Right lobe of liver (tissue), 6 donors: ENCODE results near the gene PROC. TPM values are rescaled to one million over a fixed set of nuclear protein-coding genes. Genes with fewer than 3 reads are reported as not detected.

ENCODE experiments used
- ATAC-seq, 4 donors: fragments of 200-7000 bp; cut with Tn5 transposase; one replicate each; pipeline ENCODE4 v1.9.1; 2020; ENCODE audit warnings: mild to moderate bottlenecking in 4 of 4, moderate library complexity in 4 of 4
- DNase-seq, 3 donors: peaks; one replicate each; pipeline ENCODE4 v3.0.0-alpha.2; 2020
- H3K27ac ChIP-seq, 3 donors: fragments of 200-600 bp; one replicate each; pipeline ENCODE4 v1.8.0; 2022
- H3K27me3 ChIP-seq, 2 donors: fragments of 200-600 bp; one replicate each; pipeline ENCODE4 v1.8.0; 2022
- H3K36me3 ChIP-seq, 4 donors: fragments of 200-600 bp; sonication (generic) in 1 of 4; one replicate each; pipeline versions ENCODE4 v1.5.1 to v1.8.0; 2017 to 2022; ENCODE audit warnings: control low read depth in 1 of 4
- H3K4me1 ChIP-seq, 4 donors: fragments of 200-600 bp; sonication (generic) in 1 of 4; one replicate each; pipeline versions ENCODE4 v1.5.1 to v1.8.0; 2017 to 2022; ENCODE audit warnings: control low read depth in 1 of 4
- H3K4me3 ChIP-seq, 3 donors: fragments of 200-600 bp; one replicate each; pipeline ENCODE4 v1.8.0; 2022
- H3K9me3 ChIP-seq, 4 donors: fragments of 200-600 bp; sonication (generic) in 1 of 4; one replicate each; pipeline versions ENCODE4 v1.5.1 to v1.8.0; 2017 to 2022; ENCODE audit warnings: control low read depth in 1 of 4
- CTCF ChIP-seq, 4 donors: fragments of 200-600 bp in 3 of 4; fragments of 450-650 bp in 1 of 4; IDR thresholded peaks; one replicate each; pipeline versions ENCODE4 v1.5.1 to v1.8.0; 2016 to 2022; ENCODE audit warnings: antibody characterized with exemption in 4 of 4, mild to moderate bottlenecking in 2 of 4
- POLR2A ChIP-seq: fragments of 450-650 bp; IDR thresholded peaks from one replicate; pipeline ENCODE4 v1.6.1; 2017; ENCODE audit warnings: antibody characterized with exemption, mild to moderate bottlenecking
- WGBS: methylation state at CpG from one replicate; pipeline ENCODE4 v1.1.6; 2018; ENCODE audit warnings: low coverage, low lambda C conversion rate; ENCODE audit not compliant: insufficient coverage; ENCODE audit errors: missing lambda C conversion rate; 5-methylcytosine and 5-hydroxymethylcytosine counted together
- intact Hi-C, 2 donors: fragments of 100-400 bp; cut with DNase I; formaldehyde crosslinking; loops; one replicate each; pipeline versions ENCODE4 v1.11.2 to v1.14.1; 2022
- total RNA-seq, 6 experiments: library from RNA; depleted of rRNA in 2 of 6; stranded (reverse); fragments of >200 nt in 2 of 6; fragmentation: NEBNext Ultra II Directional in 3 of 6; extraction: Animal tissue kit (Norgen Biotek cat#: 25700) in 3 of 6; gene quantifications; one replicate each; pipeline versions ENCODE4 v1.1.0 to v1.2.4, GENCODE V29; 2016 to 2023
- donor health status: DM: no; HTN: yes; CAD: no.
- donor health status: DM: no; HTN: no; CAD: no.
- donor health status: DM: no; HTN: no; CAD: no.
- donor health status: DM: no; HTN: yes; CAD: no.
- donor health status: DM: no; HTN: yes; CAD: no.

PROC gene
- total RNA-seq, 6 experiments from 2014 or later, result 224 to 447 (median 319) TPM

GRCh38 chr2:127387655-127388422, 30.4 kb upstream of the PROC start, which contains the start of gene MAP3K2:
Gene MAP3K2, minus strand, starts transcription at chr2:127387975. Its CDS starts 44,846 bp downstream, at chr2:127343129.
- H3K4me1 ChIP-seq, result peaks cover 0 to 40% (median 8%) of the 10 kb centered on the region in 4 donors
- H3K9me3 ChIP-seq, result no peaks in the 10 kb centered on the region
- H3K27ac ChIP-seq, result peak within 1 kb of the TSS; percentile 99 to 100 (median 100)
- 3% methylated on average over 12 of the region's 100 CpGs for WGBS
- ATAC-seq (peak; percentile 85 to 96 (median 90)), DNase-seq (peak; percentile 96 to 97 (median 96))
- no peaks in the 10 kb centered on the region for H3K27me3 ChIP-seq
- TF ChIP-seq POLR2A (peak; percentile 96), CTCF (IDR thresholded peaks at IDR 0.05) (peak in 1 of 4 donors; percentile 4)
- H3K4me3 ChIP-seq, result peak within 1 kb of the TSS; percentile 80 to 91 (median 89)
- intact Hi-C loops, result no loop called here
- no peaks in the 10 kb centered on the region for H3K36me3 ChIP-seq

- no peaks in the 10 kb centered on the region for H3K36me3 ChIP-seq
- intact Hi-C loops, result no loop called here
Measured at GRCh38 chr2:127388423-127389164, 29.6 kb upstream of the PROC start.

GRCh38 chr2:127389778-127390435, 28.3 kb upstream of the PROC start:
- no peaks in the 10 kb centered on the region for H3K27me3 ChIP-seq
- DNase-seq (no peak), ATAC-seq (no peak)
- intact Hi-C loops, result no loop called here
- no peak for TF ChIP-seq CTCF (IDR thresholded peaks at IDR 0.05)
- TF ChIP-seq POLR2A, result no peak
- H3K36me3 ChIP-seq, result no peaks in the 10 kb centered on the region
- H3K4me1 ChIP-seq, result peaks cover 0 to 23% (median 8%) of the 10 kb centered on the region in 4 donors
- no peak overlapping the region for H3K4me3 ChIP-seq
- H3K27ac ChIP-seq, result no peak overlapping the region
- H3K9me3 ChIP-seq, result no peaks in the 10 kb centered on the region
- 73% methylated on average over 5 of the region's 5 CpGs for WGBS

More at GRCh38 chr2:127388423-127389164, 29.6 kb upstream of the PROC start:
- Histone ChIP-seq H3K27me3 (no peaks in the 10 kb centered on the region), H3K4me3 (peak overlapping the region; percentile 31 to 80 (median 32)), H3K9me3 (no peaks in the 10 kb centered on the region), H3K4me1 (peaks cover 0 to 33% (median 8%) of the 10 kb centered on the region in 4 donors), H3K27ac (peak overlapping the region; percentile 93 to 100 (median 99))
- peak in 1 of 4 donors; percentile 5 for ATAC-seq
- no peak for DNase-seq
- no peak for TF ChIP-seq POLR2A
- 28% methylated on average over 8 of the region's 8 CpGs for WGBS

GRCh38 chr2:127392133-127392827, 25.9 kb upstream of the PROC start:
- DNase-seq (no peak), ATAC-seq (no peak)
- Histone ChIP-seq H3K36me3 (no peaks in the 10 kb centered on the region), H3K9me3 (no peaks in the 10 kb centered on the region), H3K27me3 (no peaks in the 10 kb centered on the region), H3K4me3 (no peak overlapping the region), H3K4me1 (peaks cover 0 to 9% (median 4%) of the 10 kb centered on the region in 4 donors), H3K27ac (no peak overlapping the region)
- TF ChIP-seq POLR2A, result no peak
- no peak for TF ChIP-seq CTCF (IDR thresholded peaks at IDR 0.05)
- intact Hi-C loops, result no loop called here
- WGBS, result 81% methylated on average over 2 of the region's 2 CpGs
